Measurements from ENCODE around the gene FLRT2. TPM values are rescaled to one million over a fixed set of nuclear protein-coding genes. Genes with fewer than 3 reads are reported as not detected.

FLRT2 gene, protein sequence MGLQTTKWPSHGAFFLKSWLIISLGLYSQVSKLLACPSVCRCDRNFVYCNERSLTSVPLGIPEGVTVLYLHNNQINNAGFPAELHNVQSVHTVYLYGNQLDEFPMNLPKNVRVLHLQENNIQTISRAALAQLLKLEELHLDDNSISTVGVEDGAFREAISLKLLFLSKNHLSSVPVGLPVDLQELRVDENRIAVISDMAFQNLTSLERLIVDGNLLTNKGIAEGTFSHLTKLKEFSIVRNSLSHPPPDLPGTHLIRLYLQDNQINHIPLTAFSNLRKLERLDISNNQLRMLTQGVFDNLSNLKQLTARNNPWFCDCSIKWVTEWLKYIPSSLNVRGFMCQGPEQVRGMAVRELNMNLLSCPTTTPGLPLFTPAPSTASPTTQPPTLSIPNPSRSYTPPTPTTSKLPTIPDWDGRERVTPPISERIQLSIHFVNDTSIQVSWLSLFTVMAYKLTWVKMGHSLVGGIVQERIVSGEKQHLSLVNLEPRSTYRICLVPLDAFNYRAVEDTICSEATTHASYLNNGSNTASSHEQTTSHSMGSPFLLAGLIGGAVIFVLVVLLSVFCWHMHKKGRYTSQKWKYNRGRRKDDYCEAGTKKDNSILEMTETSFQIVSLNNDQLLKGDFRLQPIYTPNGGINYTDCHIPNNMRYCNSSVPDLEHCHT
- total RNA-seq: 1 to 10 TPM; 3.4 to 7.0 (median 4.0) TPM

DNA sequence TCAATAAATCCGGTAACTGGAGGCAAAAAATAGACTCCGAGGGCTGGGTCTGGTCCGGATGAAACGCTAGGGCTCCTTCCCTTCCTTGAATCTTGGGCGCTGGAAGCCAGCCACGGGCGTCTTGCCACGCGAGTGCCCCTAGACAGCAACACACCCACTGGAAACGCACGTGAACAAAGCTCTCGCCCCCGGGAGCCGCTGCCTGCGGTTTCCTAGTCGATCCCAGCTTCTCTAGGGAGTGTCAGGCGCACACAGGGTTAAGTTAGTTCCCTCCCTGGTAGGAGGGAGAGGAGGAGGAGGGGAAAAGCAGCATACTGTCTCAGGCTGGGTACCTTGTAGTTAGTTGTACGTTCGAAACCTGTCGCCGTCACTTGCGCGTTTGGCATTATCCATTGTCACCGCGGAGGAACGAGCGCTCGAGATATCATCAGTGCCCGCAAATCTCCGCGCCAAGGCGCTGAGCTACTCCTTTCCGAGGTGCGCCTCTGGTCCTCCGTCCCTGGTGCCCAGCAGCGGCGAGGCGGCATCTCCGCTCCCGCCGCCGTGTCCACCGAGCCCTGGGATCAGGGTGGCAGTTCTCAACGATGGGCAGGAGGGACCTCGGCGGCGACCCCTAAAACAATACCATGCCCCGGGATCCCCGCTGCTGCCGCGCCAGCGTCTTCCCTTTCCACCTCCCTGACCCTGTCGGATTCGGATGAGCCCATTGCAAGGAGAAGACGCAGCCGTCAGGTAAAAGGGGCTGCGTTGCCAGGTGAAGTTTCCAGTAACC is at the start of gene FLRT2:
FLRT2 (plus strand) TSS at position 342 of the 772 bp plus-strand sequence. CDS start 91,371 bp downstream, outside the sequence.
- DNase-seq: no peak
- WGBS, 2 donors (ENCODE audit: low coverage in 1 of 2): 0 to 15% methylated on average over 3 to 40 of the region's 57 CpGs

DNA sequence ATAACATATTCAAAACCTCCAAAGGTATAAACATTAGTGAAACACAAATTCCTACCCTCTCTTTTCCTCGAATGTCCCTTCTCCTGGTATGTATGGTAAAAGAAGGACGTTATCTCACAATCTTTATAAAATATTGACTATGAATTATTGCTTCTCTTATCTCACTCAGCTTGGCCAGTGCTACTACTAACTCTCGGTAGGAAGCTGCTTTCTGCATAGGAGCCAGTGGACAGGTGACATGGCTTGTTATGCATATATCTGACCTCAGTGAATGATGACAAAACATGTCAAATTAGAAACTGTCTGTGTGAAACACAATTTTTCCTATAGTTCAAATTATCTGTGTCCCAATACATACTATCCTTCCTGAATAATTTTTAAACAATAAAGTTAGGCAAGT is 48.5 kb upstream of the FLRT2 start:
- WGBS, 2 donors (ENCODE audit: low coverage in 1 of 2): 47% methylated on average over 2 to 3 of the region's 3 CpGs
- Histone ChIP-seq H3K27me3 (no peaks in the 10 kb centered on the region), H3K4me1 (peaks cover 0 to 19% (median 5%) of the 10 kb centered on the region in 4 donors), H3K27ac (no peak overlapping the region), H3K4me3 (no peak overlapping the region), H3K36me3 (no peaks in the 10 kb centered on the region), H3K9me3 (no peaks in the 10 kb centered on the region)
- TF ChIP-seq POLR2AphosphoS5 (IDR thresholded peaks at IDR 0.05) (no peak), POLR2A (IDR thresholded peaks at IDR 0.05) (no peak), EP300 (IDR thresholded peaks at IDR 0.05; ENCODE audit: low read depth) (no peak)
- TF ChIP-seq, protein P1, sequence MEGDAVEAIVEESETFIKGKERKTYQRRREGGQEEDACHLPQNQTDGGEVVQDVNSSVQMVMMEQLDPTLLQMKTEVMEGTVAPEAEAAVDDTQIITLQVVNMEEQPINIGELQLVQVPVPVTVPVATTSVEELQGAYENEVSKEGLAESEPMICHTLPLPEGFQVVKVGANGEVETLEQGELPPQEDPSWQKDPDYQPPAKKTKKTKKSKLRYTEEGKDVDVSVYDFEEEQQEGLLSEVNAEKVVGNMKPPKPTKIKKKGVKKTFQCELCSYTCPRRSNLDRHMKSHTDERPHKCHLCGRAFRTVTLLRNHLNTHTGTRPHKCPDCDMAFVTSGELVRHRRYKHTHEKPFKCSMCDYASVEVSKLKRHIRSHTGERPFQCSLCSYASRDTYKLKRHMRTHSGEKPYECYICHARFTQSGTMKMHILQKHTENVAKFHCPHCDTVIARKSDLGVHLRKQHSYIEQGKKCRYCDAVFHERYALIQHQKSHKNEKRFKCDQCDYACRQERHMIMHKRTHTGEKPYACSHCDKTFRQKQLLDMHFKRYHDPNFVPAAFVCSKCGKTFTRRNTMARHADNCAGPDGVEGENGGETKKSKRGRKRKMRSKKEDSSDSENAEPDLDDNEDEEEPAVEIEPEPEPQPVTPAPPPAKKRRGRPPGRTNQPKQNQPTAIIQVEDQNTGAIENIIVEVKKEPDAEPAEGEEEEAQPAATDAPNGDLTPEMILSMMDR (IDR thresholded peaks at IDR 0.05): no peak
- in situ Hi-C loops (cut with MboI; ENCODE audit: low pct_ligation_motif_present in 1 of 4, low pct_unique_long_range_greater_than_20kb in 1 of 4, low sequenced_read_pairs in 3 of 4) (no loop called here), intact Hi-C loops (cut with DNase I; ENCODE audit: low total_unique reads) (no loop called here)
- no peak for DNase-seq

More for the DNA sequence above, at the start of gene FLRT2:
- H3K36me3 ChIP-seq: no peaks in the 10 kb centered on the region
- no peaks in the 10 kb centered on the region for H3K9me3 ChIP-seq
- H3K27ac ChIP-seq: peak within 1 kb of the TSS; percentile 30 to 59 (median 53)
- intact Hi-C loops (cut with DNase I; ENCODE audit: low total_unique reads) (no loop called here), in situ Hi-C loops (cut with MboI; ENCODE audit: low pct_ligation_motif_present in 1 of 4, low pct_unique_long_range_greater_than_20kb in 1 of 4, low sequenced_read_pairs in 3 of 4) (no loop called here)
- peaks cover 73% of the 10 kb centered on the region for H3K27me3 ChIP-seq
- H3K4me3 ChIP-seq: peak within 1 kb of the TSS; percentile 23 to 53 (median 32)
- H3K4me1 ChIP-seq: peaks cover 0 to 35% (median 14%) of the 10 kb centered on the region in 4 donors
- TF ChIP-seq, protein P1 (IDR thresholded peaks at IDR 0.05): no peak
- TF ChIP-seq POLR2A (IDR thresholded peaks at IDR 0.05): no peak
- no peak for TF ChIP-seq EP300 (IDR thresholded peaks at IDR 0.05; ENCODE audit: low read depth)
- no peak for TF ChIP-seq POLR2AphosphoS5 (IDR thresholded peaks at IDR 0.05)

DNA sequence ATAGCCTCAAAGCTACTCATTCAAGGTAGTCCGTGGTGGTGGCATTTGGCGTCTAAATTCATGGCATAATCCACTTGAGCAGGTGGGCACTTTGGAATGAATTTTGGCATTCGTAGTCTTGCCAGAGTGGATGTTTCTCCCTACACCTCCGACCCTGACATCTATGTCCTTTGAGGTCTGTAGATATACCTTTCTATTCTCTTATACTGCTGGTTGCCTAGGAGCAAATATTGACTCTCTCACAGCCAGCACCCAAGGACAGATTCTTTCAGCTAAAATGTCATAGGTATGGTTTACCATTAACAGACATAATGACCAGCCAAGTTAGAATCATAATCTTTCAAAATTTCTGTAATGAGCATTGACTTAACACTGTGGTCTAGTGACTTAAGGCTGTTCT is 47.4 kb upstream of the FLRT2 start:
- intact Hi-C loops (cut with DNase I; ENCODE audit: low total_unique reads): no loop called here
- Histone ChIP-seq H3K9me3 (no peaks in the 10 kb centered on the region), H3K27me3 (no peaks in the 10 kb centered on the region), H3K4me1 (peaks cover 0 to 19% (median 5%) of the 10 kb centered on the region in 4 donors), H3K4me3 (no peak overlapping the region), H3K36me3 (no peaks in the 10 kb centered on the region), H3K27ac (peak overlapping the region in 1 of 4 donors; percentile 29)
- TF ChIP-seq EP300 (IDR thresholded peaks at IDR 0.05; ENCODE audit: low read depth) (no peak), POLR2AphosphoS5 (IDR thresholded peaks at IDR 0.05) (no peak), POLR2A (IDR thresholded peaks at IDR 0.05) (no peak)
- TF ChIP-seq, protein P1 (IDR thresholded peaks at IDR 0.05): no peak
- in situ Hi-C loops (cut with MboI; ENCODE audit: low pct_ligation_motif_present in 1 of 4, low pct_unique_long_range_greater_than_20kb in 1 of 4, low sequenced_read_pairs in 3 of 4): no loop called here
- 55 to 60% methylated on average over 1 to 4 of the region's 4 CpGs for WGBS, 2 donors (ENCODE audit: low coverage in 1 of 2)
- no peak for DNase-seq

DNA sequence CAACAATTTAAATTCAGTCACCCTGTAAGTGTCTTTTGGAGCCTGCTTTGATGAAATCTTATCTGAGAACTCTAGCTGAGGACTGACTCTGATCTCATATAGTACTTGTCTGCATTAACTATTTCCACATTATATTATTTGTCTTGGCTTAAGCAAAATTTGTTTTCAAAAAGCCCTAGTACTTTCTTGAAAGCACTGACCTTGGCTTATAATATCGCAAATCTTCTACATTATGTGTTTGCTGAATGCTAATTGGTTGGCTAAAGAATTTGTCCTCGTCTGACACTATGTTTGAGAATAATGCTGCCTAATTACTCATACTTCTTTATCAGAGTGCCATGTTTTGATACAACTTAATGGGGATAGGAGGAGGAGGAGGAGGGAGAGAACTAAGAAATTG is 46.9 kb upstream of the FLRT2 start:
- TF ChIP-seq, protein P1 (IDR thresholded peaks at IDR 0.05): no peak
- no peak for TF ChIP-seq POLR2A (IDR thresholded peaks at IDR 0.05)
- TF ChIP-seq POLR2AphosphoS5 (IDR thresholded peaks at IDR 0.05): no peak
- TF ChIP-seq EP300 (IDR thresholded peaks at IDR 0.05; ENCODE audit: low read depth): no peak
- Histone ChIP-seq H3K27me3 (no peaks in the 10 kb centered on the region), H3K4me3 (no peak overlapping the region), H3K36me3 (no peaks in the 10 kb centered on the region), H3K27ac (peak overlapping the region in 1 of 4 donors; percentile 29), H3K9me3 (no peaks in the 10 kb centered on the region), H3K4me1 (peaks cover 0 to 19% (median 5%) of the 10 kb centered on the region in 4 donors)
- DNase-seq: no peak
- intact Hi-C loops (cut with DNase I; ENCODE audit: low total_unique reads): no loop called here
- in situ Hi-C loops (cut with MboI; ENCODE audit: low pct_ligation_motif_present in 1 of 4, low pct_unique_long_range_greater_than_20kb in 1 of 4, low sequenced_read_pairs in 3 of 4): no loop called here
- WGBS, 2 donors (ENCODE audit: low coverage in 1 of 2): 21 to 28% methylated on average over 2 of the region's 2 CpGs
